HepG2 (cell line): ENCODE measurements around the gene PDGFA. TPM values are rescaled to one million over a fixed set of nuclear protein-coding genes. Genes with fewer than 3 reads are reported as not detected.

Experiments
- ATRX ChIP-seq: sonication (generic); formaldehyde crosslinking; IDR thresholded peaks from 2 replicates; pipeline ENCODE4 v1.4.0; 2020; ENCODE audit warnings: missing genetic modification reagents, borderline replicate concordance
- CBFB ChIP-seq: sonication (generic); formaldehyde crosslinking; IDR thresholded peaks from 2 replicates; pipeline ENCODE4 v1.4.0; 2020; ENCODE audit warnings: missing genetic modification reagents
- ELK4 ChIP-seq: sonication (generic); formaldehyde crosslinking; IDR thresholded peaks from 2 replicates; pipeline ENCODE4 v1.9.0; 2021; ENCODE audit warnings: missing genetic modification reagents, borderline replicate concordance
- ERF ChIP-seq: IDR thresholded peaks from 2 replicates; pipeline ENCODE4 v1.6.1; 2018; ENCODE audit warnings: missing biosample characterization, missing genetic modification reagents
- FOXK1 ChIP-seq: sonication (generic); formaldehyde crosslinking; IDR thresholded peaks from 2 replicates; pipeline ENCODE4 v1.4.0; 2020; ENCODE audit warnings: low read depth, missing genetic modification reagents, borderline replicate concordance
- FOXM1 ChIP-seq: sonication (generic); formaldehyde crosslinking; IDR thresholded peaks from 2 replicates; pipeline ENCODE4 v1.5.0; 2020; ENCODE audit warnings: missing genetic modification reagents
- HNRNPLL ChIP-seq: fragments of 200-400 bp; formaldehyde crosslinking; IDR thresholded peaks from 2 replicates; pipeline ENCODE4 v1.6.1; 2017; ENCODE audit warnings: mild to moderate bottlenecking, low read depth, low read length; ENCODE audit not compliant: poor library complexity, severe bottlenecking
- IRX3 ChIP-seq: sonication (generic); formaldehyde crosslinking; IDR thresholded peaks from 2 replicates; pipeline ENCODE4 v1.8.1; 2023; ENCODE audit warnings: mild to moderate bottlenecking, low read depth, missing genetic modification reagents, borderline replicate concordance
- KLF6 ChIP-seq: IDR thresholded peaks from 2 replicates; pipeline ENCODE4 v1.8.0; 2016; ENCODE audit warnings: missing biosample characterization, missing genetic modification reagents
- MLXIP ChIP-seq: sonication (generic); formaldehyde crosslinking; IDR thresholded peaks from 2 replicates; pipeline ENCODE4 v1.9.0; 2021; ENCODE audit warnings: missing genetic modification reagents, borderline replicate concordance
- MZF1 ChIP-seq: sonication (generic); formaldehyde crosslinking; IDR thresholded peaks from 2 replicates; pipeline ENCODE4 v1.8.1; 2023; ENCODE audit warnings: mild to moderate bottlenecking, missing genetic modification reagents, borderline replicate concordance
- RELA ChIP-seq: sonication (generic); formaldehyde crosslinking; IDR thresholded peaks from 2 replicates; pipeline ENCODE4 v1.4.0; 2020; ENCODE audit warnings: missing genetic modification reagents
- RNF2 ChIP-seq: fragments of 450-650 bp; conservative IDR thresholded peaks from 2 replicates; pipeline ENCODE4 v1.6.1; 2016; ENCODE audit warnings: low read depth
- SRSF1 ChIP-seq: fragments of 200-400 bp; formaldehyde crosslinking; optimal IDR thresholded peaks from 2 replicates; pipeline ENCODE3; 2017; ENCODE audit warnings: mild to moderate bottlenecking, low read depth, low read length, moderate library complexity
- ZFP82 ChIP-seq: sonication (generic); formaldehyde crosslinking; IDR thresholded peaks from 2 replicates; pipeline ENCODE4 v1.5.1; 2020; ENCODE audit warnings: mild to moderate bottlenecking, missing genetic modification reagents, borderline replicate concordance
- ZNF432 ChIP-seq: sonication (generic); formaldehyde crosslinking; IDR thresholded peaks from 2 replicates; pipeline ENCODE4 v1.5.0; 2020; ENCODE audit warnings: missing genetic modification reagents, mild to moderate bottlenecking, borderline replicate concordance
- ZNF562 ChIP-seq: sonication (generic); formaldehyde crosslinking; IDR thresholded peaks from 2 replicates; pipeline ENCODE4 v1.8.0; 2022; ENCODE audit warnings: missing genetic modification reagents, borderline replicate concordance
- ZNF577 ChIP-seq: sonication (generic); formaldehyde crosslinking; IDR thresholded peaks from 2 replicates; pipeline ENCODE4 v1.4.0; 2020; ENCODE audit warnings: mild to moderate bottlenecking, low read depth, missing genetic modification reagents, borderline replicate concordance
- ZNF7 ChIP-seq: IDR thresholded peaks from 2 replicates; pipeline ENCODE4 v1.6.1; 2016; ENCODE audit warnings: missing biosample characterization, missing genetic modification reagents
- ZNF703 ChIP-seq: sonication (generic); formaldehyde crosslinking; IDR thresholded peaks from 2 replicates; pipeline ENCODE4 v1.5.1; 2020; ENCODE audit warnings: missing genetic modification reagents, mild to moderate bottlenecking, moderate library complexity, borderline replicate concordance
- polyA plus RNA-seq, 8 experiments: library from polyadenylated mRNA; depleted of rRNA in 3 of 8; stranded (reverse) in 7 of 8; unstranded in 1 of 8; fragments of >200 nt; fragmentation: Illumina TruSeq in 4 of 8; extraction: Trizol in 4 of 8; gene quantifications; 2 replicates each; pipeline versions ENCODE4 v1.2.1 to v1.2.3, GENCODE V29; 2011 to 2016; ENCODE audit warnings: low read depth in 4 of 8, missing spikeins in 1 of 8, mixed read lengths in 1 of 8; ENCODE audit not compliant: insufficient read depth in 1 of 8
- total RNA-seq, 5 experiments: library from RNA; depleted of rRNA; stranded (reverse); fragments of >200 nt; fragmentation: Illumina TruSeq; extraction: Trizol; gene quantifications; 2 replicates each; pipeline ENCODE4 v1.2.3, GENCODE V29; 2016; ENCODE audit warnings: low read depth in 1 of 5
- TF ChIP-seq, protein P1 (sequence below): sonication (generic); formaldehyde crosslinking; conservative IDR thresholded peaks from 2 replicates; pipeline ENCODE4 v1.5.0; 2020; ENCODE audit warnings: missing genetic modification reagents
- TF ChIP-seq, protein P2 (sequence below): sonication (generic); formaldehyde crosslinking; IDR thresholded peaks from 2 replicates; pipeline ENCODE4 v1.9.0; 2022; ENCODE audit warnings: low read depth, missing genetic modification reagents

The PDGFA gene
- total and polyA plus RNA-seq, 2 of the 13 experiments (the other 11 are each of a cell fraction or from before 2014, with no cell fraction given) = 1.5 to 3.4 TPM

GRCh38 chr7:516606-517456, 2.8 kb downstream of the PDGFA start (continued):
- TF ChIP-seq IRX3 (CRISPR knock-in tag) (no peak), ZNF7 (no peak), FOXM1 (no peak), ZFP82 (no peak), RNF2 (0 out of 2 replicates have a peak, but pooled peaks have one; percentile 34), MLXIP (CRISPR knock-in tag) (no peak), HNRNPLL (peak; percentile 51), ZNF562 (no peak), CBFB (no peak), ZNF577 (CRISPR knock-in tag) (no peak), SRSF1 (no peak), ERF (CRISPR knock-in tag) (no peak), FOXK1 (CRISPR knock-in tag) (no peak), RELA (CRISPR knock-in tag) (no peak), KLF6 (CRISPR knock-in tag) (no peak), MZF1 (CRISPR knock-in tag) (no peak), ATRX (CRISPR knock-in tag) (no peak), ELK4 (CRISPR knock-in tag) (no peak), ZNF703 (no peak), ZNF432 (CRISPR knock-in tag) (no peak)
- TF ChIP-seq, protein P1, sequence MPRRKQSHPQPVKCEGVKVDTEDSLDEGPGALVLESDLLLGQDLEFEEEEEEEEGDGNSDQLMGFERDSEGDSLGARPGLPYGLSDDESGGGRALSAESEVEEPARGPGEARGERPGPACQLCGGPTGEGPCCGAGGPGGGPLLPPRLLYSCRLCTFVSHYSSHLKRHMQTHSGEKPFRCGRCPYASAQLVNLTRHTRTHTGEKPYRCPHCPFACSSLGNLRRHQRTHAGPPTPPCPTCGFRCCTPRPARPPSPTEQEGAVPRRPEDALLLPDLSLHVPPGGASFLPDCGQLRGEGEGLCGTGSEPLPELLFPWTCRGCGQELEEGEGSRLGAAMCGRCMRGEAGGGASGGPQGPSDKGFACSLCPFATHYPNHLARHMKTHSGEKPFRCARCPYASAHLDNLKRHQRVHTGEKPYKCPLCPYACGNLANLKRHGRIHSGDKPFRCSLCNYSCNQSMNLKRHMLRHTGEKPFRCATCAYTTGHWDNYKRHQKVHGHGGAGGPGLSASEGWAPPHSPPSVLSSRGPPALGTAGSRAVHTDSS (CRISPR knock-in tag) = no peak
- TF ChIP-seq, protein P2, sequence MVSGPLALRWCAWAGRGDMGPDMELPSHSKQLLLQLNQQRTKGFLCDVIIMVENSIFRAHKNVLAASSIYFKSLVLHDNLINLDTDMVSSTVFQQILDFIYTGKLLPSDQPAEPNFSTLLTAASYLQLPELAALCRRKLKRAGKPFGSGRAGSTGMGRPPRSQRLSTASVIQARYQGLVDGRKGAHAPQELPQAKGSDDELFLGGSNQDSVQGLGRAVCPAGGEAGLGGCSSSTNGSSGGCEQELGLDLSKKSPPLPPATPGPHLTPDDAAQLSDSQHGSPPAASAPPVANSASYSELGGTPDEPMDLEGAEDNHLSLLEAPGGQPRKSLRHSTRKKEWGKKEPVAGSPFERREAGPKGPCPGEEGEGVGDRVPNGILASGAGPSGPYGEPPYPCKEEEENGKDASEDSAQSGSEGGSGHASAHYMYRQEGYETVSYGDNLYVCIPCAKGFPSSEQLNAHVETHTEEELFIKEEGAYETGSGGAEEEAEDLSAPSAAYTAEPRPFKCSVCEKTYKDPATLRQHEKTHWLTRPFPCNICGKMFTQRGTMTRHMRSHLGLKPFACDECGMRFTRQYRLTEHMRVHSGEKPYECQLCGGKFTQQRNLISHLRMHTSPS (CRISPR knock-in tag) = no peak
